Putamen (tissue), 1 donor: ENCODE measurements around the gene YRDC.
"Not testable (repeated sequence)": the region's sequence is repeated elsewhere in the genome, so short reads cannot be mapped to it uniquely, and the experiment has no call there.

Source experiments
- DNase-seq: peaks from one replicate; pipeline ENCODE4 v3.0.0-alpha.2; 2016; ENCODE audit warnings: low spot score

Gene YRDC

DNA sequence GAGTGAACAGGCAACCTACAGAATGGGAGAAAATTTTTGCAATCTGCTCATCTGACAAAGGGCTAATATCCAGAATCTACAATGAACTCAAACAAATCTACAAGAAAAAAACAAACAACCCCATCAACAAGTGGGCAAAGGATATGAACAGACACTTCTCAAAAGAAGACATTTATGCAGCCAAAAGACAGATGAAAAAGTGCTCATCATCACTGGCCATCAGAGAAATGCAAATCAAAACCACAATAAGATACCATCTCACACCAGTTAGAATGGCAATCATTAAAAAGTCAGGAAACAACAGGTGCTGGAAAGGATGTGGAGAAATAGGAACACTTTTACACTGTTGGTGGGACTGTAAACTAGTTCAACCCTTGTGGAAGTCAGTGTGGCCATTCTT lies 36.6 kb downstream of the YRDC start:
- DNase-seq: not testable (repeated sequence)

DNA sequence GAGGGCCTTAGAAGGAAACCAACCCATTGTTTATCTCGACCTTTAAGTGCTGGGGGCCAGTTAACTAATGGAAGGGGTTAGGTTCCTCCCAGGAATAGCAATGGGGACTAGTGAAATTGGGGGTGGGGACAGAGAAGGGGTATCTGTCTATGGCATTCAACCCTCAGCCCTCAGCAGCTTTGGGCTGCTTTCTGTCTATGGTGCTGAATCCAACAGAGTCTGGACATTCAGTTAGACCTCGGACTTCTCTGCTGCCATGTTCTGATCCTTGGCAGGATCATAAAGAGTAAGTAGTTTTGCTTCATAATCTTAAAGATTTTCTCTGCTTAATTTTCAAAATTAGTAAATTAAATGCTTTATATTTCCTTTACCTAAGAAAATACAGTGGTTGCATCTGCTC lies 40.5 kb downstream of the YRDC start:
- DNase-seq: no peak

DNA sequence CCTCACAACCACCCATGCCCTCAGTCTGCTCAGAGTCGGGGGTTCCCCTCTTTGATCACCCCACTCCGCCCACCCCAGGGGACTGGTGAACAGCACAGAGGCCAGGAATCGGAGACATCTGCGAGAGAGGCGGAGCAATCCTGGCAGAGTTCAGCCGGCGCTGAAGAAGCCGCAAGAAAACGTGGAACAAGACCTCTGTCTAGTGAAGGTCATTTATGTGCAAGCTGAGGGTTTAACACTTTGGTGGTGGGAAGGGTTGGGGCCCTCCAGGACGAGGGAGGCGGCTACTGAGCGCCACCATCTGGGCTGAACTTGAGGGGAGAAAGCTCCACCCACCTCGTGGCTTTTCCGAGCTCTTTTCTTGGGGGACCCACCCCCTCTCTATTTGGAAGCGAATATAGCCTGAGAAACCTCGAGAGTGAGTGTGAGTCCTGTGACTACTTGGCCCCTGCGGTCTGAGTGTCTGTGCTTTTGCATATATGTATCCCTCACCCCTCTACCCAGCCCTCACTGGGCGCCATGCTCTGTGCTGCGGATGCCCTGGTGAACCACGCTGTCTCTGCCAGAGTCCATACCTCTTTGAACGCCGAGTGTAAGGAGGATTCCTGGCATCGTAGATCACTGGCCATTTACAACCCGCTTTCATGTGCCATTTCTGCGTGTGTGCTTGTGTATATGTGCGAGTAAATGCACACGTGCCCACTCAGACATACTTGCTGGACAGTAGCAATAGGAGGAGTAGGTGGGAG lies 41.9 kb downstream of the YRDC start:
- DNase-seq: no peak

DNA sequence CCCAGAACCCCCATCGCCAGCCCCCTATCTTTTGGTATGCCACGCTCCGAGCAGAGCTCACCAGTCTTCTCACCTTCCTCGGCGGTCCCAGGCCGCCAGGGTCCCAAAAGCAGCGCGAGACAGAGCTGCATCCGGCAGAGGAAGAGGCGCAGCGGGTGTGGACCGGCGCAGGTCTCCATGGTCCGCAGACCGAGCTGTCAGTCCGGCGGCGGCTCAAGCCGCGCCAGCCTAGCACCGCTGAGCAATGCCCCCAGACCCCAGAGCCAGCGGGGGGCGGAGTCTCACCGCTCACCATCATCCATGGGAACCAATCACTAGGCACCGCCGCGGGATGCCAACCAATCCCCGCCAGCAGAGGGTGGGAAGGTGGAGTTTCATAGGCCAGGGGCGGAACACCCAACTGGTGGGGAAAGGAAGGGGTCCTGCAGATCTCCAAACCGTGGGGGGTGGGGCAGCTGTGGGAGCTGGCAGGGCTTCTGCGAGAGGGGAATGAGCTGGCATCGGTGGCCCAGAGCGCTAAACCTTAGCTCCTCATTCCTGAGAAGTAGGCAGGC lies 43.0 kb downstream of the YRDC start, which contains the start of gene EPHA10:
Gene EPHA10, minus strand, starts transcription at position 233 of the 554 bp plus-strand sequence. Its CDS starts 54 bp downstream, at position 179.
- DNase-seq: peak; percentile 71

DNA sequence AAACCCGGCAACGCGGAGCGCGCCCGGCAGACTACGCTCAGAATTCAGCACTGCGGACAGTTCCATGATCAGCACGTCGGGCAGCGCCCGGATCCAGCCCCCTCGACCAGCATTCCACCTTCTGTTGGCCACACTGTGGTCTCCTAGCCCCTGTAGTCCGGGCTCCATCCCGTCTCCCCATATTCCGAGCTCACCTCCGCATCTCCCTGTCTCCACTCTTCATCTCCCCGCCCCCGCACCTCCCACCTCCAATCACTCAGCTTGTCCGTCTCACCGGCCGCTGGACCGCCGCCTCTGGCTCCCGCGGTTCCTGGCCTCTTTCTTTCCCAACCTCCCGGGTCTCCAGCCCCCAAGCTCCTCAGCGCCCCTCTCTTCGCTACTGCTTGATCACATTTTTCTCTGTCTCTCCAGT lies 43.6 kb downstream of the YRDC start:
- no peak for DNase-seq

DNA sequence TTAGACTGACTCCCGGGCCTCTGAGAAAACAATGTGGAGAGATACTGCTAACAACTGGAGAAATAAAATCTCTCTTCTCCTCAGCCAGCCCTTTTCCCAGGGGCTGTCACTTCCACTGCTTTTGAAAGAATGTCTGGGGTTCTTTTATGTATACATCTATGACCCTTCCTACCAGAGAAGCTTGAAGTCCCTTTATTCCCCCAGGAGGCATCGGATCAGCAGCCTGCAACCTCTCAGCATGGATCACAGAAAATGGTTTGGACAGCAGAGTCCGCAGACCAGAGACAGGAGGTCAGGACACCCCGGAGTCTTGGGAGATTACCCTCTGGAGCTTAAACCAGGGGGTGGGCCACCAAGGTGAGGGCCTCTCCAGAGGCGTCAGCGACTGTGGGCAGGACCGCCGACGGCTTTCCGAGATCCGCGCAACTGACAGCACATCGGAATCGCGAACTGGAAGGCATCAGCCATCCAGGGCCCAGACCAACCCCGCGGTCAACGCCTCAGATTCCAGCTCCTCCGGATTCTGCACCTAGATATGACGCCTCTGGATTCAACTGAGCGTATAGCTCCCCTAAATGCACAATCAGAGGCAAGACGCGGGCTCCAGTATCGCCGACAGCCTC lies 44.1 kb downstream of the YRDC start:
- DNase-seq: no peak

DNA sequence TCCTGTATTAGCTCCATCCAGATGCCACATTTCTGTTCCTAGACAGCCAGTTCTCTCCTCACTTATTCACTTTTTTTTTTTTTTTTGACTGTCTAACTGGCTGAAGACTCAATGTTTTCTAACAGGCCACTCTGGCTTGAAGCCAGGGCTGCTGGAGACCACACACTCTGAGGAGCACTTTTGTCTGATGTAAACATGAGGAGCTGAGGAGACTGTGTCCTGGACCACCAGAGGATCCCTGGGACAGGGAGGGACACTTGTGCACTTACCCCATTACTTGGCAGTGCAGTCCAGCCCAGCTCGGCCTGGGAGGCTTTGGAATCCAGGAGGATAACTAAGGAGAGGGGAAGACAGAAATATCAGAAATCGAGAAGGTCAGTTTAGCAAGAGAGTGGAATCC lies 45.5 kb downstream of the YRDC start:
- no peak for DNase-seq

DNA sequence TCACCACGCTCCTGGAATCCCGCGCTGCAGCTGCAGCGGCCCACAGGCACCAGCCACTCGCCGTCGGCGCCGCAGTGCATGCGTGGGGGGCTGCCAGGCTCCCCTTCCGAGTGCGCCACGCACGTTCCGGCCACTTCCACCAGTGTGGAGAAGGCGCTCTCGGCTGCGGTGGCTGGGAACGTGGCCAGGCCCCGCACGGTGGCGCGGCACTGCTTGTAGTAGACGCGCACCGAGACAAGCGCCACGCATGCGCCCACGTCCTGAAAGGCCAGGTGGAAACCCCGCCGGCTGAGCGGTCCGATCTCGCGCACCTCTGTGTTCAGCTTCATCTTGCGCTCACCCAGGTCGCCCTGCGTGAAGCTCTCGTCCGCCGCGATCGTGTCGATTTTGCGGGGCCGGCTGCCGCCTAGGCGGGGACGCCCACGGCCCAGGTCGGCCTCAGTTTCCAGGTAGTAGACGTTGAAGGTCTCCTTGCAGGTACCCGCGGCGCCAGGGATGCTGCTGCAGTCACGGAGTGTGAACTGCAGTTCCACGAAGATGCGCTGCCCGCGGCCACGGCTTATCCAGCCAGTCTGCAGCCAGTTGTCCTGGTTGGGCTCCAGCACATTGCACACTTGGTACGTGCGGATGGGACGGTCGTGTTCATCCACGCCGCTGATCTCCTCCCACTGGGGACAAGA lies 46.5 kb downstream of the YRDC start:
- no peak for DNase-seq

DNA sequence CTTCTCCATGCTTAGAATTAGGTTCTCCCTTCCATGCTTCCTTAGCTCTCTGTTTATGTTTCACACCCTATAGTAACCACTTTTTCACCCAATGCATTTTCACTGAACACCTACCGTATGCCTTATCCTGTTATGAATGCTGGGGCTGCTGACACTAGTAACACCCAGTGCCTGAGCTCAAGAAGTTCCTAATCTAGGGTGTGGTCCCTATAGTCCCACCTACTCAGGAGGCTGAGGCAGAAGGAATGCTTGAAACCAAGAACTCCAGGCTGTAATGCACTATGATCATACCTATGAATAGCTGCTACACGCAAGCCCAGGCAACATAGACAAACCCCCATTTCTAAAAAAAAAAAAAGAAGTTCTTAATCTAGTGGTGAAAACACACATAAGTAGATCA lies 48.6 kb downstream of the YRDC start:
- DNase-seq: no peak

DNA sequence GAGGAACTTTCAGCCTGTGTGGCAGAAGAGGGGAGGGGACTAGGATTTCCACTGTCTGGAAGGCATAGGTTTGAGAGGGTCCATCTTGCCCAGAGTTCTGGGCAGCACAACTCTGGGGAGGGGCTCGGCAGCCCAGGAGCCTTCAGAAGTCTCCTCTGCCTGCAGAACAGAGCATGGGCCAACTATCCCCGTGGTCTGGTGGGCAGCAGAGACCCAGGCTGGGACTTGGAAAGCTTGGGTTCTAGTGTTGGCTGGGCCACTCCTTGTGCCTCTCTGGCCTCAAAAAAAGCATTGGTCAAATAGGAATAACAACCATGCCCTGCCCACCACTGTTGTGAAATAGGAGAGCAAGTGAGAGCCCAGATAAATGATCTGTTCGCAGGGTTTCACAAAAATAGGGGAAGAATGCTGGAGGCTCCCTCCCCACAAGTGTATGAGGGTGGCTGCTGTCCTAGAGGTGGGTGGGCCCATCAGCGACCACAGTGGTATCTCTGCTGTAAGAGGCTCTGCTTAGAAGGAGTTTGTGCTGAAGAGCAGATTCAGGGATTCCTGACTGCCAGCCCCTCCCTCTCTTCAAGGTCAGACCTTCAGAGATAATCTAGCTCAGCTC lies 52.0 kb downstream of the YRDC start:
- no peak for DNase-seq

DNA sequence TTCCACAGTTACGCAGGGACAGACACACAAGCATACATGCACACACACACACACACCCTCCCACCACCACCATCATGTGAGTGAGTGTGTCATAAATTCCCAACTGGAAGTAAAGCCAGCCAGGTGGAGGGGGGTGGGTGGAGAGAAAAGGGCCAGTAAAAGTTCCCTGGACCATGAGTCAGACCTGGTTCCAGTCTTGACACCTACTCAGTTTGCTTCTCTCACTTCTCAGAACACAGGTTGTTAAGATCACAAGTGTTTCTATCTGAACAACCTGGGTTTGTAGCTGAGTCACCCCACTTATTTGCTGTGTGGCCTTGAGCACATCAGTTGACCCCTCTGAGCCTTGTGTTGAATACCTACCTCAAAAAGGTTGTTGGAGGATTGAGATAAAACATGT lies 52.7 kb downstream of the YRDC start:
- no peak for DNase-seq

DNA sequence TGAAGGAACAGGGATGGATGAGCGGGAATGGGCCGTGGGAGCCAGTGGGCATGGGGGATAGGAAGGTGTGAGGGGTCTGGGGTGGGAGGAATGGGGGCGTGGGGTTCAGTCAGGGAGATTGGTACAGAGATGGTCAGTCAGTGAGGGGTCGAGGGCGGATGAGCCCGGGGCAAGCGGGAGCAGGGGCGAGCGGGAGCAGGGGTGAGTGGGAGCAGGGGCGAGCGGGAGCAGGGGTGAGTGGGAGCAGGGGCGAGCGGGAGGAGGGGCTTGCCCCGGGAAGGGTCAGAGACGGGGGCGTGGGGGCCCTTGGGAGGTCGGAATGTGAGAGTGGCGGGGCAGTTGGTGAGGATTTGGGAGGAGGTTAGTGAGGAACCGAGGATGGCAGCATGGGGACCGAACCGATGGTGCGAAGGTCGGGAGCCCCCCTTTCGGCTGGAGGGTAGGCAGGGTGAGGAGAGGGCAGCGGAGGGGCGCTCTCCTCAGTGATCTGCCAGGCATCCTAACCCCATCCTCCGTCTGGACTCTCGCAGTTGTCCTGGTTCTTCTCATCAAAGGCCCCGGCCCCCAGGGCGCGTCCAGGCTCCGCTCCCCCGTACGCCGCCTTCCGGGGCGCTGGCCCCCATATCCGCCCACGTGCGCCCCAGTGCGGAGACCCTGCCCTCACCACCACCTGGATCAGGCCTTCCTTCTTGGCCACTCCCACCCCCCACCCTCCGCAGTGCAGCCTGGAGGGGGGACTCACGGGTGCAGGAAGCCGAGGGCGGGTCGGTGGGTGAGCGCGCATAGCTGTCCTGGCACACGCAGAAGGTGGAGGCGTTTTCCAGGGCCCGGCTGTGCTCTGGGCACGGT lies 54.3 kb downstream of the YRDC start:
- no peak for DNase-seq
